Prostate gland (tissue), 2 donors: Measurements from ENCODE around the gene ZFAND3.

Experiments
- POLR2A ChIP-seq: fragments of 450-650 bp; IDR thresholded peaks from one replicate; pipeline ENCODE4 v1.6.1; 2016; ENCODE audit warnings: antibody characterized with exemption, mild to moderate bottlenecking
- POLR2AphosphoS5 ChIP-seq: sonication (generic); formaldehyde crosslinking; IDR thresholded peaks from one replicate; pipeline ENCODE4 v1.6.1; 2017; ENCODE audit warnings: antibody characterized with exemption
- TF ChIP-seq, protein P1 (sequence below), 4 experiments: fragments of 200-600 bp in 2 of 4; fragments of 450-650 bp in 2 of 4; sonication (generic) in 2 of 4; IDR thresholded peaks; 1 replicate in 3 of 4; 2 replicates in 1 of 4; pipeline ENCODE4 v1.5.1; 2016 to 2019; ENCODE audit warnings: antibody characterized with exemption in 4 of 4, mild to moderate bottlenecking in 2 of 4, moderate library complexity in 2 of 4

DNA sequence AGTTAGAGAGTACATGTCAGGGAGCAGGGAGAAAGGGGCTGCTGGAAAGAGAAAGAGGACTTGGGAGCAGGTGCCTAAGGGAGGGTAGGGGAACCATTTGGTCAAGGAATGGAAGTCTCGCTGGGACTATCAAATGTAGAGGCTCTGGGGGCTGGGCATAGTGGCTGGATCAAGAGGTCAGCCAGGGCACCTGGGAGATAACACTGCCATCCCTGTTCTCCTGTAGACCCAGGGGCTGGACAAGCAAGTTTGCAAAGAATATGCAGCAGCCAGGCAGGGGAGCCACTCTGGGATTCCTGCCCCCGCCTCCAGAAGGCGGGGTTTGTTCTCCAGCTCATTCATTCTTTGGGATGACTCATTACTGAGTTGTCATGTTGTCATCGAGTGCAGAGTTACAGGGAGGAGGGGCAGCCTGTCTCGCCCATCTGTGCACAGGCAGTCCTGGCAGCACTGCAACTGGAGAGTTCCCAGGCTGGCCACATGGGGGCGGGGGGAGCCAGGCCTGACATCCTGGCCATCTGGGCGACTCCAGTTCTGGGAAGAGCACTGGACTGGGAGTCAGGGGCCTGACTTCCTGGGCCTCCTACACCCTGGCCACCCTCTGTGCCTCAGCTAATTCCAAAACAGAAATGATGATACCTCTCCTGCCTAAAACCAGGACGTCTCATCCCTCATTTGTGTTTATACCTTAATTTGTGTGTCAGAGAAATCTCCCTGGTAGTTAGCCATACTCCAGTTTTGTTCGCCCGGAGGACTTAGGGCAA is 28.2 kb upstream of the ZFAND3 start:
- TF ChIP-seq, protein P1, sequence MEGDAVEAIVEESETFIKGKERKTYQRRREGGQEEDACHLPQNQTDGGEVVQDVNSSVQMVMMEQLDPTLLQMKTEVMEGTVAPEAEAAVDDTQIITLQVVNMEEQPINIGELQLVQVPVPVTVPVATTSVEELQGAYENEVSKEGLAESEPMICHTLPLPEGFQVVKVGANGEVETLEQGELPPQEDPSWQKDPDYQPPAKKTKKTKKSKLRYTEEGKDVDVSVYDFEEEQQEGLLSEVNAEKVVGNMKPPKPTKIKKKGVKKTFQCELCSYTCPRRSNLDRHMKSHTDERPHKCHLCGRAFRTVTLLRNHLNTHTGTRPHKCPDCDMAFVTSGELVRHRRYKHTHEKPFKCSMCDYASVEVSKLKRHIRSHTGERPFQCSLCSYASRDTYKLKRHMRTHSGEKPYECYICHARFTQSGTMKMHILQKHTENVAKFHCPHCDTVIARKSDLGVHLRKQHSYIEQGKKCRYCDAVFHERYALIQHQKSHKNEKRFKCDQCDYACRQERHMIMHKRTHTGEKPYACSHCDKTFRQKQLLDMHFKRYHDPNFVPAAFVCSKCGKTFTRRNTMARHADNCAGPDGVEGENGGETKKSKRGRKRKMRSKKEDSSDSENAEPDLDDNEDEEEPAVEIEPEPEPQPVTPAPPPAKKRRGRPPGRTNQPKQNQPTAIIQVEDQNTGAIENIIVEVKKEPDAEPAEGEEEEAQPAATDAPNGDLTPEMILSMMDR (IDR thresholded peaks at IDR 0.05), result peak; percentile 76 to 96 (median 87)
- no peak for TF ChIP-seq POLR2A
- TF ChIP-seq POLR2AphosphoS5, result peak; percentile 93
